Measurements from ENCODE around the gene SAP30.

- no peak for TF ChIP-seq POLR2A (IDR thresholded peaks at IDR 0.05)
- TF ChIP-seq, protein P1, sequence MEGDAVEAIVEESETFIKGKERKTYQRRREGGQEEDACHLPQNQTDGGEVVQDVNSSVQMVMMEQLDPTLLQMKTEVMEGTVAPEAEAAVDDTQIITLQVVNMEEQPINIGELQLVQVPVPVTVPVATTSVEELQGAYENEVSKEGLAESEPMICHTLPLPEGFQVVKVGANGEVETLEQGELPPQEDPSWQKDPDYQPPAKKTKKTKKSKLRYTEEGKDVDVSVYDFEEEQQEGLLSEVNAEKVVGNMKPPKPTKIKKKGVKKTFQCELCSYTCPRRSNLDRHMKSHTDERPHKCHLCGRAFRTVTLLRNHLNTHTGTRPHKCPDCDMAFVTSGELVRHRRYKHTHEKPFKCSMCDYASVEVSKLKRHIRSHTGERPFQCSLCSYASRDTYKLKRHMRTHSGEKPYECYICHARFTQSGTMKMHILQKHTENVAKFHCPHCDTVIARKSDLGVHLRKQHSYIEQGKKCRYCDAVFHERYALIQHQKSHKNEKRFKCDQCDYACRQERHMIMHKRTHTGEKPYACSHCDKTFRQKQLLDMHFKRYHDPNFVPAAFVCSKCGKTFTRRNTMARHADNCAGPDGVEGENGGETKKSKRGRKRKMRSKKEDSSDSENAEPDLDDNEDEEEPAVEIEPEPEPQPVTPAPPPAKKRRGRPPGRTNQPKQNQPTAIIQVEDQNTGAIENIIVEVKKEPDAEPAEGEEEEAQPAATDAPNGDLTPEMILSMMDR (IDR thresholded peaks at IDR 0.05): no peak
Measured at GRCh38 chr4:173343832-173344397, 26.8 kb upstream of the SAP30 start.
